ENCODE results near the gene PTGES3.
"Not testable (repeated sequence)": the region's sequence is repeated elsewhere in the genome, so short reads cannot be mapped to it uniquely, and the experiment has no call there.

Gene PTGES3

DNA sequence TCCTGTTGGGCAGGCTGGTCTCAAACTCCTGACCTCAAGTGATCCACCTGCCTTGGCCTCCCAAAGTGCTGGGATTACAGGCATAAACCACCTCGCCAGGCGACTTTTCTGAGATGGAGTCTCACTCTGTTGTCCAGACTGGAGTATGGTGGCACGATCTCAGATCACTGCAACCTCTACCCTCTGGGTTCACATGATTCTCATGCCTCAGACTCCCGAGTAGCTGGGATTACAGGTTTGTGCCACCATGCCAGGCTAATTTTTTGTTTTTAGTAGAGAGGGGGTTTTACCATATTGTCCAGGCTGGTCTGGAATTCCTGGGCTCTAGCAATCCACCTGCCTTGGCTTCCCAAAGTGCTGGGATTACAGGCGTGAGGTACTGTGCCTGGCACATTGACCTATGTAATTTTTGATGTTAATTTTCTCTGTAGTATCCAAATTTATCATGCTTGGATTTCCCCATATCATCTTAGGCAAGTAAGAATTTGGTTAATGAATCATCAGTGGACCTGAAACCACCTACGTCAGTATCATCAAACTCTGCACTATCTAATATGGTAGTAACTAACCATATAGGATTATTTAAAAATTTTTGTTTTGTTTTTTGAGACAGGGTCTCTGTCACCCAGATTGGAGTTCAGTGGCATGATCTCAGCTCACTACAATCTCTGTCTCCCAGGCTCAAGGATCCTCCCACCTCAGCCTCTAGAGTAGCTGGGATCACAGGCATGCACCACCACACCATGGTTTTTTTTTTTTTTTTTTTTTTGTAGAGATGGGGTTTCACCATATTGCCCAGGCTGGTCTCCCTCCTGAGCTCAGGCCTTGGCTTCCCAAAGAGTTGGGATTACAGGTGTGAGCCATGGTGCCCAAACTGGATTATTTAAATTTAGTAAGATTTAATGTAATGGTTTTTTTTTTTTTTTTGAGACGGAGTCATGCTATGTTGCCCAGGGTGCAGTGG is 30.4 kb downstream of the PTGES3 start:
- DNase-seq (ENCODE audit: low read depth in 2 of 2, low spot score in 1 of 2) = no peak

DNA sequence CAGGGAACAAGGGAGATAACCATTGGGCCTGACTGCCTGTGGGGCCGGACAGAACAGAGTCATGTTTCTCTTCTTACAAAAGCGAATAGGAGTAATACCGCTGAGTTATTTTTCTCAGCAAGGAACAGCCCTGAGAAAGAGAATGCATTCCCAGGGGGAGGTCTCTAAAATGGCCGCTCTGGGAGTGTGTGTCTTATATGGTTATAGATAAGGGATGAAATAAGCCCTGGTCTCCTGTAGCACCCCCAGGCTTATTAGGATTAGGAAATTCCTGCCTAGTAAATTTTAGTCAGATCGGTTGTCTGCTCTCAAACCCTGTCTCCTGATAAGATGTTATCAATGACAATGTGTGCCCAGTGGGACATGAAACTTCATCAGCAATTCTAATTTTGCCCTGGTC is 34.3 kb downstream of the PTGES3 start:
- not testable (repeated sequence) for DNase-seq (ENCODE audit: low read depth in 2 of 2, low spot score in 1 of 2)

DNA sequence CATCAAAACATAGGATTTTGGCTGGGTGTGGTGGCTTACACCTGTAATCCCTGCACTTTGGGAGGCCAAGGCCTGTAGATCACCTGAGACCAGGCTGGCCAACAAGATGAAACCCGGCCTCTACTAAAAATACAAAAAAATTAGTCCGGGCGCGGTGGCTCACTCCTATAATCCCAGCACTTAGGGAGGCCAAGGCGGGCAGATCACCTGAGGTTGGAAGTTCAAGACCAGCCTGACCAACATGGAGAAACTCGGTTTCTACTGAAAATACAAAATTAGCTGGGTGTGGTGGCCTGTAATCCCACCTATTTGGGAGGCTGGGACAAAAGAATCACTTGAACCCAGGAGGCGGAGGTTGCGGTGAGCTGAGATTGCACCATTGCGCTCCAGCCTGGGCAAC is 40.1 kb downstream of the PTGES3 start:
- DNase-seq (ENCODE audit: low read depth in 2 of 2, low spot score in 1 of 2) = not testable (repeated sequence)

DNA sequence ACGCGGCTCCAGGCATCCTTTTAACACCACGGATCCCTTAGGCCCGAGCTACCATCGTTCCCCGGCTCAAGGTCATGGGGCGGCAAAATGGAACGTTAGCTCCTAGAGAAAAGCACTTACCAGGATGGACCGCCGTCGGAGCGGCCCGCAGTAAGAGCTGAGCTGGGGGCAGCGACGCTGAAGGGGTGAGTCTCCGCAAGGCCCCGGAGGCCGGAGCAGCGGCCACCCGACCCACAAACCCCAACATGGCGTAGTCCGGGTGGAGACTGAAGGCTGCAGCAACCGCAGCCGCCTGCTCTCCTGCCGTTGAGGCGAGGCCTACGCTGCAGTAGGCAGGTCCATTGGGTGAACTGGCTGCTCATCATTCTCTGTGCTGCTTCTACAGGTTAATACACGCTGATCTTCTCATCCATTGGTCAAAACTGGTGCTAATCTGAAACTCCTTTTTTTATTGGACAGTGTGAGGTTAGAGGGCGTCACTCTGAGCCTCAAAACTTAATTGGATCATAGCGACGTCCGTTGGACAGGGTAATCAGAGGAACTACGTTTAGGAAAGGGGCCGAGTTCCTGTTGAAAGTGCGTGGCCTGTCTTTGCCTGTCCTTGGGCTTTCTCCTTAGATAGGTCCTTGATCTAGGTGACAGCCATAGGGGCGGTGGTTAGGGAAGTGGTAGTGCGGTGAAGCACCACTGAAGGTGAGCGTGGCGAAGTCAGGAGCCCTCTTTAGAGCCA is 42.2 kb downstream of the PTGES3 start, which contains the start of gene ATP5F1B:
TSS of gene ATP5F1B (minus strand) at position 268 of the 730 bp plus-strand sequence. CDS start at position 247, 21 bp downstream.
- peak; percentile 66 to 81 for DNase-seq (ENCODE audit: low read depth in 2 of 2, low spot score in 1 of 2)

DNA sequence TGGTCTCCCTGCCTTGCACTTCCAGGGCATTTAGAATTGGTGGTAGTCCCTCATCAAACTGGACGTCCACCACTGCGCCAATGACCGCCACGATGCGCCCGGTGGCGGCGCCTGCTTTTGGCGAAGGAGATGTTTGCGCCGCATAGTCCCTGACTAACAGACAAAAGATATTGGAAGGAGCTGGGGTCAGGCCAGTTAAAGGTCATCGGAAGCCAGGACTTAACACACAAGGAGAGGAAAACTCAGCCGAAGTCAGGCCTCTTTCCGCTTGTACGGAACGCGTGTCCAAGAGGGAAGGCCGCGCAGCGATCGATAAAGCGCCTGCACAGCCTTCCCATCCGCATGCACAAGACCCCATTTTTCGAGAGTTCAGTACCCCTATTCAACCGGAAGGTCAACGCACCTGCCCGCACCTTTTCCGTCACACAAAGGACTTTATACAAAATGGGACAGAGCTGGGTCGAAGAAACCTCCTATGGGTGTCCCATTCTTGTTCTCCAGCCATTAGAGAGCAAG is 42.8 kb downstream of the PTGES3 start:
- DNase-seq (ENCODE audit: low read depth in 2 of 2, low spot score in 1 of 2) = no peak

DNA sequence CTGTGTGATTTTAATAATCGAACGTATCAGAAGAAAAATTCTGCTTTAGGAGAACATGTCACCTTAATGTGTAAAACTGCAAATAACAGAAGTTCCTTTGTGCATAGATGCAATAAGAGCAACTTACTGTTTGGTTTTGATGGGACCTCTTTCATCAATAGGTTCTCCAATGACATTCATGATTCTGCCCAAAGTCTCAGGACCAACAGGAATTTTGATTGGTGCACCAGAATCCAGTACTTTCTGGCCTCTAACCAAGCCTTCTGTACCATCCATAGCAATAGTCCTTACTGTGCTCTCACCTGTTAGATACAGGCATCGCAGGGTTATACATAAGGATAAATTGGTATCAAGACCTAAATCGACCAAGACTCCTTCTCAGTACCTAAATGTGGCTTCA is 43.4 kb downstream of the PTGES3 start:
- no peak for DNase-seq (ENCODE audit: low read depth in 2 of 2, low spot score in 1 of 2)

DNA sequence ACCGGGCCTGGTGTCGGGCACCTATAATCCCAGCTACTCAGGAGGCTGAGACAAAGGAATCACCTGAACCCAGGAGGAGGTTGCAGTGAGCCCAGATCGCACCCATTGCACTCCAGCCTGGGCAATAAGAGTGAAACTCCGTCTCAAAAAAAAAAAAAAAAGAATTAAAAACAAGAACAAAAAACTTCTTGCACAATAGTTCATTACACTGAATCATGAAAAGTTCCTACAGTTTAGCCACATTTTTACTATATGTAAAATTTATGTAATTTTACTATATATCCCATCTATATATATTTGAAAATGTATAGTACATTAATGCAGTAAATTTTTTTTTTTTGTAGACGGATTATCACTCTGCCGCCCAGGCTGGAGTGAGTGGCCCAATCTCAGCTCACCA is 46.9 kb downstream of the PTGES3 start:
- no peak for DNase-seq (ENCODE audit: low read depth in 2 of 2, low spot score in 1 of 2)

DNA sequence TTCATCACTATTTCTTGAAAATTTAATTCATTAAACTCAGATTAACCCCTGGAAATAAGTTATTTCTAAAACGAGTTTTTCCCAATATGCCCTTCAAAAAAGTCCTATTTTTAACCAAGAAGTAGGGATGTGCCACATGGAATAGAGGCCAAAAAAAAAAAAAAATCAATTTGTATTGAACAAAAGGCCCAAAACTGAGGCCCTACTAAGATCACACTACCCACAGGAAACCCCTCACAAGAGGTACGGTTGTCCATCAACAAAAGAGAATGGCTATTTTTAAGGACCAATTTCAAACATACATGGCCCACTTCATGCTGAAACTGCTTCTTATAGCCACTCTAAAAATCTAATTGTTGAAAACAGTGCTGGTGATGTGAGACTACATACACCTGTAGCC is 50.5 kb downstream of the PTGES3 start:
- DNase-seq (ENCODE audit: low read depth in 2 of 2, low spot score in 1 of 2) = no peak

DNA sequence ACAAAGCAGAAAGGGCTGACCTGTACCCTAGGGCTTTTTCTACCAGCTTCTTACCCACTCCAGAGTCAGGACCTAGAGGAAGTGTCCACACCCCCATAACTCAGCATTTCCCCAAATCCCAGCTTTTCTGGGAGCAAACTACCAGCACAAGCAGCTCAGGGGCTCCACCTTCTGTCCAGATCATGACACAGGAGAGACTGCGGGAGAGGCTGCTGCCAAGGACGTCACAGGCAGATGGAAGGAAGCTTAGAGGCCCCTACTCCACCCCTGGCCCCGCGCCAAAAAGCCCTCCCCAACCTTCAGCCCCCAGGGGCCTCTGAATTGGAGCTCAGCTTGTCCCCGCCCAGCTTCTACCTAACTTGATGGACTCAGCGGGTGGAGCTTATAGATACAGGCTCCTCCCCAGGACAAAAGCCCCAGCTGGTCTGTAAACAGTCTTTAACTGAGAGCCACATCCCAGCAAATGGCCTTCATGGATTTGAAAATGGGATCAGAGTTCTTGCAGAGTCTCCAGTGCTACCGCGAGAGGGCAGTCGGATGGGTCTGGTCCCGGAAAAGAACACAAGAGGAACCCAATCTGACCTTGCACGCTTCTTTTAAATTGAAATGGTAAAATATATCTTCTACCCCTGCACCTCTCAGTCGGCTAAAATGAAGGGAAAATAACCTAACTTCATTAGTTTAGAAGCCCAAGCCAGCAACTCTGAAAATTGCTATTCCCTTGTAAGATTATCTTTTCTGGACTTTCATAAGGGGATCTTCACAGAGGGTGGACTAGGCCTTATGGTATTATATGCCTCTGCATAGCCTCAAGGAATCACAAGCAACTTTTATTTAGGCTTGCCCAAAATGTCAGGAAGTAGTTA is 51.2 kb downstream of the PTGES3 start:
- peak; percentile 67 to 81 for DNase-seq (ENCODE audit: low read depth in 2 of 2, low spot score in 1 of 2)

DNA sequence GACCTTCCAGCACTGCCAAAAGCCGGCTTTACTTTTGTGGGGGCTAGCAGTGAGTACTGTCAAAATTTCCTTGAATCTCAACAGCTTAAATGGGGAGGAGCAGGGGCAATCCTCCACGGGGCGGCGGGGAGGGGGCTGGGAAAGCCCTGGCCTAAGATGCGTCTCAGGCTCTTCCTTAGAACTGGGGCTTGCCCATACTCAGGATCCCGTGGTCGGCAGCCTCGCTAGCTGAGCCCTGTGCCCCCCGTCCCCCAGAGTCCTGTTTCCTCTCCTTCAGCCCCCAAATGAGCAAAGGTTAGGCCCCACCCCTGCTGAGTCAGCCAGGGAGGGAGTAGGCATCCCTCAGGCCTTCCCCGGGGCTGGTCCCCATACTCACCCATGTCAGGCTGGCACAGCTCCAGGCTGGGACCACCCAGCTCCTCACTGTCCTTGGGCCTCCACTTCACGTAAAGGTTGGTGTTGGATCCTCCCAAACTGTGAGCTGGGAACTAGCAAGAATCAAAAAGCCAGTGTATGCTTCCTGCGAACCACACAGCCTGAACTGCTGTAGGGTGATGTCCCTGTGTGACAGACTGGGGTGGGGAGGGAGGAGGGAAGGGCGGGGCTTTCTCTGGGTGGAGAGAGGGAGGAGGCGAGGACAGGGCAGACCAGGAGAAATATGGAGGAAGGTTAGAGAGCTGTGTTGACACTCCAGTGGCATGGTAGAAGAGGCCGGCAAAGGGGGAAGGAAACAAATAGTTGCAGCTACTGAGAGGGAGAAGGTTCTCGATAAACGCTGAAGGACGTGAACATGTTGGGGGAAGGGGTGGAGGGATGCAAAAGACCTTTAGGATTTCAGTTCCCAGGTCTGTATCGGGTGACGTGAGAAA is 52.0 kb downstream of the PTGES3 start:
- DNase-seq (ENCODE audit: low read depth in 2 of 2, low spot score in 1 of 2) = peak; percentile 66 to 69

DNA sequence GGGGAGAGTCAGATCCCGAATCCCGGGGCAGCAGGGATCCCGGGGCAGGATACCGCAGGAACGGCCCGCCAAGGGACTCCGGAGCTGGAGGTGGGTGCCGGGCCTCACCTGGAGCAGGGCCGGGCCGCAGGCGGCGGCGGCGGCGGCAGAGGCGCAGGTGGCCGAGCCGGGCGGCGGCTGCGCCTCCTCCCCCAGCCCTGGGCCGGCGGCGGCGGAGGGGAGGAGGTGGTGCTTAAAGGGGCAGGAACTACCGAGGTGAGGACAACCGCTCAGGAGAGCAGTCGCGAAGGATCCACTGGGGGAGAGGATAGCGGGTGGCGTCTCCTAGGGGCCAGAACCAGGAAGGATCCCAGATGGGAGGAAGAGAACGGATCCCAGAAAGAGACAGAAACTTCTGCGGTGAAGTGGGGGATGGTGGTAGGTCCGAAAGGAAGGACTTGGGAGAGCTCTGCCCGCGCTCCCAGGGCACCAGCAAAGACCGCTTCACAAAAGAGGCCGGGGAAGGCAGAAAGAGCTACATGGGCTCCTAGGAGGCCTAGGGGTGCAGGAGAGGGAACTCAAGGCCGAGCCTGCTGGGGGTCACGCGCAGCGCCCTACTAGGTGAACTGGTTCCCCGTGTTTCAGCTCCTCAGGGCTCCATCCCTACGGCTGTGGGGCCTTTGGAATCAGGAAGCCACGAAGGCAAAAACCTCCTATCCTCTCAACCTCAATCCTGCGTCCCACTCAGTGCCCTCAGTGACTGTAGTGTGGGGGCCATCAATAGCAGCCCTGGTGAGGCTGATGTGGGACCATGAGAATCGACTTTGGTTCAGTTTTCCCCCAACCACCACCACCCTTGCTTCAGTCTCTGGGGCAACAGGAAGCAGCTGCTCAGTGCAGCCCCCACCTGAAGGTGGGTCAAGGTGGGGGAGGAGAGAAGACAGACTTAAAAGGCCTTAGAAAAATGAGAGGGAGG is 53.0 kb downstream of the PTGES3 start:
- DNase-seq (ENCODE audit: low read depth in 2 of 2, low spot score in 1 of 2) = no peak

DNA sequence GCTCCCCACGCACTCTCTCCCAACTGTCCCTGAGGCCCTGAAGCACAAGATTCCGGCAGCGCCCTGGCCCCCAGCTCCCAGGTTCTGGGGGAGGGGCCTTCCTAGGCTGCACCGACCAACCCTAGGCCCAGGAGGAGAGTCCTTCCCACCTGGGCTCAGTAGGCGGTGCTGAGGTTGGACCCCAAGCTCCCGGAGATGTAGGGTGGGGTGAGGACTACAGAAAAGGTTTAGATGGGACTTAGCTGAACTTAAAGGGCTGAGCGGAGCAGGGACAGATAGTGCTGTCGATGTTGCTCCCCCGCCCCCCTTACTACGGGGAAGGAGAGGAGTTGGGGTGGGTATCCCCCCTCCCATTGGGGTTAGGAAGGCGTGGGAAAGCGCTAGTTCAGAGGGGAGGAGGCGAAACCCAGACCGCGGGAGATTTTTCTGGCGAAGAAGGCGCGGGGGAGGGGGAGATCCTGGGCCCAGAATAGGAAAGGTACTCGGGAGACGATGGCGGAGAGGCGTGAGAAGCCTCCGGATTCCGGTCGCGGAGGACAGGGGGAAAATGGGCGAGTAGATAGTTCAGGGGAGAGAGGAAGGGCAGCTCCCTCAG is 53.7 kb downstream of the PTGES3 start:
- DNase-seq (ENCODE audit: low read depth in 2 of 2, low spot score in 1 of 2) = no peak

DNA sequence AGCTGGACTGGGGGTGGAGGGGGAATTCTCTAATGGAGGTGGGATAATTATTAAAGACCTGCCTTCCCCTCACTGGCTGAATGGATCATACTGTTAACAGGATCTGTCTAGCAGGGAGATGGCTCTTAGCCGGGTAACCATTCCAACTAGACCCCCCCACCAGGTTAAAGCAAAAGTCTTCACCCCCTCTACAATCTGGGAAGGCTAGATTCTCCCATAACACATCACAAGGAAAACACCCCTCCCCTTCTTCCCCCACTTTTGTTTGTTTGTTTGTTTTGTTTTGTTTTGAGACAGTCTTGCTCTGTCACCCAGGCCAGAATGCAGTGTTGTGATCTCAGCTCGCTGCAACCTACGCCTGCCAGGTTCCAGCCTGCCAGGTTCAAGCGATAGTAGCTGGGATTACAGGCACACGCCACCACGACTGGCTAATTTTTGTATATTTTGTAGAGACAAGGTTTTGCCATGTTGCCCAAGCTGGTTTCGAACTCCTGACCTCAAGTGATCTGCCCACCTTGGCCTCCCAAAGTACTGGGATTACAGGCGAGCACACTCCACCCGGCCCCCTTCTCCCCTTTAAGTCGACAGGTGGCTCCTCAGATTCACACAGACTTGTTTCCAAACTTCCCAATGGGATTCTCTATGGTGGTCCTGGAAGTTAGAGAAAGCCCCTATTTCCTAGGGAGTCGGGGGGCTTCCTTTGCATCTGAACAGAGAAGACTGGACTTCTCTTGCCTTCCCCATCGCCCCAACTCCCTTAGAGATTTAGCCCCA is 54.4 kb downstream of the PTGES3 start:
- no peak for DNase-seq (ENCODE audit: low read depth in 2 of 2, low spot score in 1 of 2)

DNA sequence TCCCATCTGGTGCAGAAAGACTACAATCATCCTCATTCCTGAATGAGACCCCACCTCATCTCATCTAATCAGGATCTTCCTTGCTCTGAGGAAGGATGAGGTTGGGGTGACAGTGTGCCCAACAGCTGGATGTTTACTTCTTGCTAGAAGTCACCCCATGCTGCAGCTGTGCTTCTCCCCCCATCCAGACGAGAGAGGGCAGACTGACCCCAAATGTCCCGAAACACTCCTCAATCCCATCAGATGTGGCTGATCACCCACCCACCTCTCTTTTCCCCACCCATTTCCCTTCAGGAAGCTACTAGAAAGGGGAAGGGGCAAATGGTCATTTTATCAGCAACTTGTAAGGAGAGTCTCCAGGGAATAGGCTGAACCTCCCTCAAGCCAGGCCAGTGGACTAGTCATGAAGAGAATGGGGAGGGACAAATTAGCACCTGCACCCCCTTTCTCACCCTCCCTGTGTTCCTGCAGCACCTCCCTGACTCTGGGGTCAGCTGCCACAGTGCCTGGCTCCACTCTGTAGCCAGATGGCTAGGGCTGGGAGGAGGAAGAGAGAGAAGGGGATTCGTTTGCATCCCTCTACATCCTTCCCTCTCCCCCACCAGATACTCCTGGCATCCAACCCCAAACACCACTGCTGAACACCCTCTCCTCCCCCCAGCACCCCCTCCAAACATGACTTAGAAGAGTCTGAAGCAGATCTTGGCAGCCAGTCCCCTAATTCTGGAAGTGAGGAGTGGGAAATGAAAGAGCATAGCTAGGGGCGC is 55.2 kb downstream of the PTGES3 start:
- no peak for DNase-seq (ENCODE audit: low read depth in 2 of 2, low spot score in 1 of 2)

DNA sequence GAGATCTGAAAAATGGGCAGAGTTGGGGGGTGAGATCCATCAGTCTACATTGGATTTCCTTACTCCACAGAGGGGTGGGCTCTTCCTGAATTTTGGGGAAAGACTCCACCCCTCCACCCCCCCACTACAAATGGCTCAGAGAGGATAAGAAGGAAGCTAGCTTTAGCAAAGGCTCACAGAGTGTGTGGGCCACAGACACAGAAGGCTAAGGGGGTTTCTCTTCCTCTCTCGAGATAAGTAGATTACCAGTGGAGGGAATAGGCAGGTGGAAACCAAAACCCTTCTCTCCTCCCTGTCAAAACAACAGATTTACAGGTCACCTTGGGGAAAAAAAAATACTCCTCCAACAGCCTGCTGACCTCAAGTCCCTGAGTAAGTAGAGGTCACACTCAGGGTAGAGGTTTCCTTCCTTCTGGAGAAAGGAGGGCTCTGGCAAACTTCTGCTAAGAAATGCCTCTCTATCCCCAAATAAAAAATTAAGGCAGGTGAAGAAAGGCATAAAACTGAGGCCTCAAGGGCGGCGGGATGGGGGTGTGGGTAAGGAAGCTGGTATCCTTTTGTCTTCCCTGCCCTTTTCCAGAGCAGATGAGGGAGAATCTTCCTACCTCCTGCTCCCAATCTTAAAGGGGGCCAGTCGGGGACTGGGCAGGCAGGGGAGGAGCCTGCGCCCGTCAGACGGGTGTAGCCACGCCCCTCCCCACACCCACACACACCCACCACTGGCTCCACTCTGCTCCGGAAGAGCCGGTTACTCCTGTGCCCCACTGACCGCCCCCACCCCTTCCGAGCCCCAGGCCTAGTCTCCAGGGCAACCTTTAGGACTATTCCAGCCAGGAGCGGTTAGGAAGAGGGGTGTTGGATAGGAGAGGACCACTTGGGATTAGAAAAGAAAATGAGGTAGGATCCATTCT is 56.0 kb downstream of the PTGES3 start:
- peak in 1 of 2 donors; percentile 56 for DNase-seq (ENCODE audit: low read depth in 2 of 2, low spot score in 1 of 2)

DNA sequence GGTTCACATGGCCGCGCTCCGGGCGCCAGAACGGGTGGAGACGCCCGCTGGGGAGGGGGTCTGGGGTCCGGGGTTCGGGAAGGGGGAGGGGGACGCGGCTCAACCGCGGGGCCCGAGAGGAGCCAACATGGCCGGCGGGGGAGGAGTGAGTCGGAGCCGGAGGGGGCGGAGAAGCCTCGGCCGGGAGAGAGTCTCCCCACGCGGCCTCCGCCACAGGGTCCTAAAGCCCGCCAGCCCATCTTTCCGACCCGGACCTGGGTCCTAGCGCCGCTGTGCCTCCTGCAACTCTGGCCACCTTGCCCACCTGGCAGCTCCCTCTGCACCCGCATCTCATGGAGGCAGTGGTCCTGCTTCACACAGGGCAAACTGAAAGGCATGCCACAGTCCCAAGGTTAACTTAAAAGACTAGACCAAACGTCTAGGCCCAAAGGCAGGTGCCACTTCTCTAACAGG is 57.9 kb downstream of the PTGES3 start, which contains the start of gene BAZ2A:
TSS of gene BAZ2A (minus strand) at position 147 of the 453 bp plus-strand sequence. CDS start 12,796 bp downstream, outside the sequence.
- peak; percentile 58 to 73 for DNase-seq (ENCODE audit: low read depth in 2 of 2, low spot score in 1 of 2)

Data from stimulated activated CD8-positive, alpha-beta memory T cell treated with anti-CD3 and anti-CD28 coated beads, Interleukin-4, amount 100 ng/mL, for 4 hours (primary cell).